Caco-2 (cell line): ENCODE data around the gene LARGE2. TPM values are rescaled to one million over a fixed set of nuclear protein-coding genes. Genes with fewer than 3 reads are reported as not detected.

Experiments used
- BruUV-seq: library from RNA; stranded (reverse); fragments of 400-500 nt; replicated peaks from 2 replicates; lab custom pipeline; 2021; lab: Mats Ljungman, UMichigan
- CTCF ChIA-PET: fragments of 300-600 bp; sonication (Branson Sonifier 250); formaldehyde crosslinking; loops from one replicate; lab custom pipeline; 2022; ENCODE audit warnings: antibody characterized with exemption; lab: Charles Lee
- POLR2A ChIA-PET: fragments of 300-600 bp; sonication (Branson Sonifier 250); formaldehyde crosslinking; loops from one replicate; lab custom pipeline; 2022; ENCODE audit warnings: antibody characterized with exemption; lab: Charles Lee
- DNase-seq, 2 experiments: peaks; one replicate each; pipeline versions ENCODE4 v3.0.0 to v3.0.0-alpha.2; 2020 to 2022
- H3K27me3 ChIP-seq: replicated peaks from 2 replicates; pipeline ENCODE4 v1.6.0; 2011; ENCODE audit warnings: low read length; ENCODE audit not compliant: control insufficient read depth, insufficient read depth
- H3K36me3 ChIP-seq: 2 replicates; pipeline ENCODE4 v1.5.1; 2011; ENCODE audit warnings: low read length; ENCODE audit not compliant: control insufficient read depth, insufficient read depth
- H3K4me1 ChIP-seq: fragments of 250-450 bp; sonication (Bioruptor Pico); 2 replicates; pipeline ENCODE4 v1.5.1; 2020; ENCODE audit warnings: mild to moderate bottlenecking
- H3K4me3 ChIP-seq: 2 replicates; pipeline ENCODE4 v1.5.1; 2011; ENCODE audit warnings: low read depth, mild to moderate bottlenecking, control low read depth, low read length
- H3K9me3 ChIP-seq: fragments of 250-450 bp; sonication (Bioruptor Pico); 2 replicates; pipeline ENCODE4 v1.5.1; 2020; ENCODE audit warnings: mild to moderate bottlenecking, moderate library complexity
- H3K27ac Mint-ChIP-seq: one replicate; pipeline ENCODE4 v1.8.0; 2022; ENCODE audit warnings: mixed read lengths; ENCODE audit not compliant: unreplicated experiment
- H3K27me3 Mint-ChIP-seq: one replicate; pipeline ENCODE4 v1.8.0; 2022; ENCODE audit warnings: mixed read lengths; ENCODE audit not compliant: insufficient read depth, unreplicated experiment
- H3K36me3 Mint-ChIP-seq: one replicate; pipeline ENCODE4 v1.8.0; 2022; ENCODE audit warnings: mild to moderate bottlenecking, mixed read lengths; ENCODE audit not compliant: insufficient read depth, unreplicated experiment
- H3K4me1 Mint-ChIP-seq: one replicate; pipeline ENCODE4 v1.8.0; 2022; ENCODE audit warnings: low read depth, mixed read lengths; ENCODE audit not compliant: unreplicated experiment
- H3K4me3 Mint-ChIP-seq: one replicate; pipeline ENCODE4 v1.8.0; 2022; ENCODE audit warnings: mild to moderate bottlenecking, moderate library complexity, mixed read lengths; ENCODE audit not compliant: unreplicated experiment
- H3K9me3 Mint-ChIP-seq: one replicate; pipeline ENCODE4 v1.8.0; 2022; ENCODE audit warnings: mixed read lengths; ENCODE audit not compliant: unreplicated experiment
- intact Hi-C: fragments of 100-400 bp; cut with micrococcal nuclease; formaldehyde crosslinking; loops from one replicate; pipeline ENCODE4 v1.10.0; 2022; ENCODE audit not compliant: unreplicated experiment
- total RNA-seq: library from RNA; stranded (reverse); gene quantifications from 2 replicates; pipeline ENCODE4 v1.2.3, GENCODE V29; 2022
- TF ChIP-seq, protein P1 (sequence below), 2 experiments: fragments of 200-600 bp in 1 of 2; IDR thresholded peaks; 1 replicate in 1 of 2; 2 replicates in 1 of 2; pipeline versions ENCODE4 v1.5.1 to v1.8.0; 2011 to 2022; ENCODE audit warnings: antibody characterized with exemption in 1 of 2, control low read depth in 1 of 2, inconsistent platforms in 1 of 2, low read depth in 1 of 2, low read length in 1 of 2, mild to moderate bottlenecking in 1 of 2, moderate library complexity in 1 of 2; ENCODE audit not compliant: insufficient read depth in 1 of 2, severe bottlenecking in 1 of 2, unreplicated experiment in 1 of 2

The LARGE2 gene
- total RNA-seq, 1 experiment from 2014 or later, result 67.4 TPM

DNA sequence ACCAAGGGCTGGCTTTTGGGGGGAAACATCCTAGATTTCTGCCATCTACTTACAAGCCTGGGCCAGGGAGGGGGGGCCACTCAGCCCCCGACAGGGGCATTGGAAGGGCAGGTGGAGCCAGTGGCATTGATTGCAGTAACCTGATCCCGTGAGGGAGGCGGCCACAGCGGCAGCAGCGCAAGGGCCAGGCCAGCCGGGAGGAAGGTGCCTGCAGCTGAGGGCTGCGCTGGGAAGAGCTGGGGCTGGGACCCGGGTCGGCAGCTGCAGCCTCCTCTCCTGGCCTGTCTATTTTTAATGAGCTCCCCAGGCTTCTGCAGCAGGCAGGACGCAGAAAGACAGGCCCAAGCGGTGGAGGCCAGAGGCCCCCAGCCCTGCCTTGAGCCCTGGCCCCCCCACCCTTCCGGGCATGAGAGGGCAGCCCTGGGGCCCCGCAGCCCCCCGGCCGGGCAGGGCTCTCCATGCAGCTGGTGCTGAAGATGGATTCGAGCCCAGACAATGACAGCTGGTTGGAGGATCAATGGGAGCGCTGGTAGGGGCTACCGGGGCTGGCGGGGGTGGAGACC is 26.0 kb upstream of the LARGE2 start:
- CTCF ChIA-PET, result interaction anchor here (0.6 to 1.3 kb wide), 2 partner anchors 21 to 257 kb away, joined by 3 to 5 read pairs; partner anchors contain the start of gene PEX16

DNA sequence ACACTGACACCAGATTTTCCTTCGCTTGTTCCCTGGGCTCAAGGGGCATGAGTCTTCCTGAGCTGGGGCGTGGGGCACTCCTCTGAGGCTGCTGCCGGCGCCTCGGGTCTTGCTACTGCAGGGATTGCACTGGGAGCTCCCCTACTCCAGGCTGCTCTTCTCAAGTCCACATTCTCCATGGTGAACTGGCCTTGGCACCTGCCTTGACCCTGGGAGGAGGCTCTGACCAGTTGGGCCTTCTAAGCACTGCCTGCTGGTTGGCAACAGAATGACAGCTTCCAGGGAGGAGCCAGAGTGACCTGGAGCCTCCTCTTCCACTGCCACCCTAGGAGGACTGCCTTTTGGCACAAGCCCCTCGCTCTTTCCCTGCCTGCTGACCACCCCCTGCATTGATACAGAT is 24.9 kb upstream of the LARGE2 start:
- Histone ChIP-seq H3K4me3 (no peak overlapping the region), H3K9me3 (no peaks in the 10 kb centered on the region), H3K36me3 (no peaks in the 10 kb centered on the region), H3K27me3 (no peaks in the 10 kb centered on the region), H3K4me1 (peaks cover 10% of the 10 kb centered on the region)
- Mint-ChIP-seq H3K4me1 (peaks cover 14% of the 10 kb centered on the region), H3K4me3 (no peak overlapping the region), H3K27ac (no peak overlapping the region), H3K9me3 (no peaks in the 10 kb centered on the region), H3K36me3 (peaks cover 4% of the 10 kb centered on the region), H3K27me3 (peaks cover 4% of the 10 kb centered on the region)
- no TSS peak for BruUV-seq
- POLR2A ChIA-PET, result no interaction called here
- intact Hi-C loops, result no loop called here
- TF ChIP-seq, protein P1, sequence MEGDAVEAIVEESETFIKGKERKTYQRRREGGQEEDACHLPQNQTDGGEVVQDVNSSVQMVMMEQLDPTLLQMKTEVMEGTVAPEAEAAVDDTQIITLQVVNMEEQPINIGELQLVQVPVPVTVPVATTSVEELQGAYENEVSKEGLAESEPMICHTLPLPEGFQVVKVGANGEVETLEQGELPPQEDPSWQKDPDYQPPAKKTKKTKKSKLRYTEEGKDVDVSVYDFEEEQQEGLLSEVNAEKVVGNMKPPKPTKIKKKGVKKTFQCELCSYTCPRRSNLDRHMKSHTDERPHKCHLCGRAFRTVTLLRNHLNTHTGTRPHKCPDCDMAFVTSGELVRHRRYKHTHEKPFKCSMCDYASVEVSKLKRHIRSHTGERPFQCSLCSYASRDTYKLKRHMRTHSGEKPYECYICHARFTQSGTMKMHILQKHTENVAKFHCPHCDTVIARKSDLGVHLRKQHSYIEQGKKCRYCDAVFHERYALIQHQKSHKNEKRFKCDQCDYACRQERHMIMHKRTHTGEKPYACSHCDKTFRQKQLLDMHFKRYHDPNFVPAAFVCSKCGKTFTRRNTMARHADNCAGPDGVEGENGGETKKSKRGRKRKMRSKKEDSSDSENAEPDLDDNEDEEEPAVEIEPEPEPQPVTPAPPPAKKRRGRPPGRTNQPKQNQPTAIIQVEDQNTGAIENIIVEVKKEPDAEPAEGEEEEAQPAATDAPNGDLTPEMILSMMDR (IDR thresholded peaks at IDR 0.05; ENCODE audit: insufficient read depth in 1 of 2, low read depth in 1 of 2, low read length in 1 of 2, severe bottlenecking in 1 of 2, unreplicated experiment in 1 of 2), result no peak
- DNase-seq, result no peak
- CTCF ChIA-PET, result no interaction called here

More for the DNA sequence above, 26.0 kb upstream of the LARGE2 start:
- intact Hi-C loops, result no loop called here
- TF ChIP-seq, protein P1 (IDR thresholded peaks at IDR 0.05; ENCODE audit: insufficient read depth in 1 of 2, low read depth in 1 of 2, low read length in 1 of 2, severe bottlenecking in 1 of 2, unreplicated experiment in 1 of 2), result no peak
- Mint-ChIP-seq H3K4me3 (no peak overlapping the region), H3K27me3 (peaks cover 4% of the 10 kb centered on the region), H3K36me3 (peaks cover 4% of the 10 kb centered on the region), H3K4me1 (peaks cover 14% of the 10 kb centered on the region), H3K9me3 (no peaks in the 10 kb centered on the region), H3K27ac (no peak overlapping the region)
- Histone ChIP-seq H3K27me3 (no peaks in the 10 kb centered on the region), H3K9me3 (no peaks in the 10 kb centered on the region), H3K4me3 (no peak overlapping the region), H3K36me3 (no peaks in the 10 kb centered on the region), H3K4me1 (peaks cover 10% of the 10 kb centered on the region)
- no TSS peak for BruUV-seq
- no peak for DNase-seq
- POLR2A ChIA-PET, result no interaction called here

DNA sequence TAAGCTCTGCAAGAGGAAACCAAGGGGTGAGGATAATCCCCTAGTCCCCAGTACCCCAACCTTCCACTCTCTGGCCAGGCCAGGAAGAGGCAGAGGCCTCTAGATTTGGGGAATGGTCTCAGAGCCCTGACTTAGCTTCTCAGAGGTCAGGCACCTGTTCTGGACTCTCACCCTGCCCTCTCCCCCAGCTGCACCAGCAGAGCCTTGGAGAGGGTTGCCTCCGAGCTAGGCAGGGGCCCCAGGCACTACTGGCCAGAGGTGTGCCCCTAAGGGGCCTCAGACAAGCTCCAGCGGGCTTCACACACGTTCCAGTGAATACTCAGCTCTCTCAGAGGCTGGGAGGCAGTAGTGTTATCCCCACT is 23.4 kb upstream of the LARGE2 start:
- peaks cover 10% of the 10 kb centered on the region for H3K4me1 ChIP-seq
- POLR2A ChIA-PET, result interaction anchor here (0.7 to 1.0 kb wide), 2 partner anchors 19 to 23 kb away, joined by 4 read pairs; partner anchors contain the start of genes LARGE2 and PEX16
- no TSS peak for BruUV-seq
- peaks cover 8% of the 10 kb centered on the region for H3K4me1 Mint-ChIP-seq
- H3K27me3 ChIP-seq, result no peaks in the 10 kb centered on the region
- CTCF ChIA-PET, result interaction anchor here (0.6 to 1.1 kb wide), 2 partner anchors 19 to 493 kb away, joined by 4 read pairs; partner anchors contain the start of gene CHRM4
- DNase-seq, result no peak
- H3K9me3 Mint-ChIP-seq, result no peaks in the 10 kb centered on the region
- peak overlapping the region; percentile 67 for H3K4me3 ChIP-seq
- H3K36me3 ChIP-seq, result no peaks in the 10 kb centered on the region
- H3K4me3 Mint-ChIP-seq, result peak overlapping the region; percentile 77
- H3K27me3 Mint-ChIP-seq, result peaks cover 4% of the 10 kb centered on the region
- TF ChIP-seq, protein P1 (IDR thresholded peaks at IDR 0.05; ENCODE audit: insufficient read depth in 1 of 2, low read depth in 1 of 2, low read length in 1 of 2, severe bottlenecking in 1 of 2, unreplicated experiment in 1 of 2), result no peak
- H3K27ac Mint-ChIP-seq, result peak overlapping the region; percentile 84
- peaks cover 18% of the 10 kb centered on the region for H3K36me3 Mint-ChIP-seq
- intact Hi-C loops, result loop anchor here (1.0 kb wide), 2 partner anchors 14 to 23 kb away; partner anchors contain the start of genes LARGE2 and MAPK8IP1
- no peaks in the 10 kb centered on the region for H3K9me3 ChIP-seq
